Stomach (tissue), 9 donors: ENCODE measurements around the gene C6orf89. TPM values are rescaled to one million over a fixed set of nuclear protein-coding genes. Genes with fewer than 3 reads are reported as not detected.

Source experiments
- DNase-seq, 2 donors: peaks; one replicate each; pipeline versions ENCODE4 v3.0.0 to v3.0.0-alpha.2; 2013 to 2019
- H3K27ac ChIP-seq, 5 donors: fragments of 200-600 bp in 4 of 5; sonication (generic) in 4 of 5; one replicate each; pipeline ENCODE4 v1.5.1; 2013 to 2019; ENCODE audit warnings: mild to moderate bottlenecking in 1 of 5, moderate library complexity in 1 of 5
- H3K27me3 ChIP-seq, 3 donors: fragments of 200-600 bp; sonication (generic); one replicate each; pipeline ENCODE4 v1.5.1; 2017 to 2019; ENCODE audit warnings: mixed run types in 1 of 3
- H3K36me3 ChIP-seq, 4 donors: fragments of 200-600 bp; sonication (generic); 1 replicate in 3 of 4; 2 replicates in 1 of 4; pipeline ENCODE4 v1.5.1; 2016 to 2019
- H3K4me1 ChIP-seq, 4 donors: fragments of 200-600 bp; sonication (generic); one replicate each; pipeline ENCODE4 v1.5.1; 2016 to 2019
- H3K4me3 ChIP-seq, 4 donors: fragments of 200-600 bp; sonication (generic) in 3 of 4; one replicate each; pipeline ENCODE4 v1.5.1; 2016 to 2019; ENCODE audit warnings: mild to moderate bottlenecking in 1 of 4
- H3K9me3 ChIP-seq, 4 donors: fragments of 200-600 bp; sonication (generic); one replicate each; pipeline ENCODE4 v1.5.1; 2016 to 2019
- EP300 ChIP-seq: sonication (generic); formaldehyde crosslinking; IDR thresholded peaks from one replicate; pipeline ENCODE4 v1.6.1; 2017; ENCODE audit warnings: antibody characterized with exemption
- POLR2A ChIP-seq, 4 donors: fragments of 450-650 bp; IDR thresholded peaks; one replicate each; pipeline ENCODE4 v1.6.1; 2016; ENCODE audit warnings: antibody characterized with exemption in 4 of 4, control low read depth in 2 of 4, mild to moderate bottlenecking in 1 of 4, moderate library complexity in 1 of 4
- POLR2AphosphoS5 ChIP-seq, 3 donors: sonication (generic); formaldehyde crosslinking; IDR thresholded peaks; one replicate each; pipeline ENCODE4 v1.6.1; 2016; ENCODE audit warnings: antibody characterized with exemption in 3 of 3
- WGBS, 5 donors: extraction: QIAGEN DNeasy Blood & Tissue Kit in 3 of 5; methylation state at CpG; one replicate each; pipeline versions ENCODE4 v1.1.5 to v1.1.7; 2013 to 2018; 5-methylcytosine and 5-hydroxymethylcytosine counted together
- intact Hi-C: fragments of 100-400 bp; cut with DNase I; formaldehyde crosslinking; loops from one replicate; pipeline ENCODE4 v1.15.1; 2023; ENCODE audit warnings: low total_unique reads
- polyA plus RNA-seq, 3 donors: library from polyadenylated mRNA; stranded (reverse); fragments of 200-250 nt; gene quantifications; one replicate each; pipeline ENCODE4 v1.2.3, GENCODE V29; 2013
- total RNA-seq, 5 donors: library from RNA; depleted of rRNA; stranded (reverse); fragments of >200 nt; gene quantifications; one replicate each; pipeline versions ENCODE4 v1.1.0 to v1.2.3, GENCODE V29; 2014 to 2016
- TF ChIP-seq, protein P1 (sequence below), 7 experiments: fragments of 450-650 bp in 4 of 7; fragments of 200-600 bp in 3 of 7; sonication (generic) in 3 of 7; IDR thresholded peaks; one replicate each; pipeline ENCODE4 v1.5.1; 2016 to 2019; ENCODE audit warnings: antibody characterized with exemption in 7 of 7, control low read depth in 2 of 7, mild to moderate bottlenecking in 1 of 7
- donor health status: healthy with polysubstance abuse.
- donor health status: Bipolar disorder and iron deficiency.
- donor health status: healthy.

Gene C6orf89
- total and polyA plus RNA-seq, 8 donors = 7.0 to 47.2 (median 25.1) TPM

DNA sequence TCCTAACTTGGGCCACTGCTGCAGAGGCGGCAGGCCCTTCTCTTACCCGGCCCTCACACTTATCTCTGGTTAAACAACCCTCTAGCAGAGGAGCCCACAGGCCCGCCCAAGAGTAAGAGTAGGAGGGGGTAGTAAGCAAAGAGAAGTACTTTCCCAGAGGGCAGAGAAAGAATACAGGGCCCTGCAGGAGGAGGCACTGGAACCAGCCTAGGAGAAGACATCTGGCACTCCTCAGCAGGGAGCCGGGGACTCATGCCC is 90.2 kb downstream of the C6orf89 start:
- Histone ChIP-seq H3K27ac (no peak overlapping the region), H3K9me3 (no peaks in the 10 kb centered on the region), H3K4me1 (peaks cover 16 to 32% (median 23%) of the 10 kb centered on the region in 4 donors), H3K36me3 (peaks cover 76 to 96% (median 82%) of the 10 kb centered on the region in 4 donors), H3K27me3 (no peaks in the 10 kb centered on the region), H3K4me3 (no peak overlapping the region)
- WGBS, 5 donors = 61 to 92% (median 68%) methylated on average over 4 of the region's 4 CpGs
- DNase-seq = no peak
- no peak for TF ChIP-seq POLR2A (IDR thresholded peaks at IDR 0.05)
- no peak for TF ChIP-seq POLR2AphosphoS5 (IDR thresholded peaks at IDR 0.05)
- TF ChIP-seq, protein P1, sequence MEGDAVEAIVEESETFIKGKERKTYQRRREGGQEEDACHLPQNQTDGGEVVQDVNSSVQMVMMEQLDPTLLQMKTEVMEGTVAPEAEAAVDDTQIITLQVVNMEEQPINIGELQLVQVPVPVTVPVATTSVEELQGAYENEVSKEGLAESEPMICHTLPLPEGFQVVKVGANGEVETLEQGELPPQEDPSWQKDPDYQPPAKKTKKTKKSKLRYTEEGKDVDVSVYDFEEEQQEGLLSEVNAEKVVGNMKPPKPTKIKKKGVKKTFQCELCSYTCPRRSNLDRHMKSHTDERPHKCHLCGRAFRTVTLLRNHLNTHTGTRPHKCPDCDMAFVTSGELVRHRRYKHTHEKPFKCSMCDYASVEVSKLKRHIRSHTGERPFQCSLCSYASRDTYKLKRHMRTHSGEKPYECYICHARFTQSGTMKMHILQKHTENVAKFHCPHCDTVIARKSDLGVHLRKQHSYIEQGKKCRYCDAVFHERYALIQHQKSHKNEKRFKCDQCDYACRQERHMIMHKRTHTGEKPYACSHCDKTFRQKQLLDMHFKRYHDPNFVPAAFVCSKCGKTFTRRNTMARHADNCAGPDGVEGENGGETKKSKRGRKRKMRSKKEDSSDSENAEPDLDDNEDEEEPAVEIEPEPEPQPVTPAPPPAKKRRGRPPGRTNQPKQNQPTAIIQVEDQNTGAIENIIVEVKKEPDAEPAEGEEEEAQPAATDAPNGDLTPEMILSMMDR (IDR thresholded peaks at IDR 0.05) = no peak
- TF ChIP-seq EP300 = no peak
- intact Hi-C loops = no loop called here

DNA sequence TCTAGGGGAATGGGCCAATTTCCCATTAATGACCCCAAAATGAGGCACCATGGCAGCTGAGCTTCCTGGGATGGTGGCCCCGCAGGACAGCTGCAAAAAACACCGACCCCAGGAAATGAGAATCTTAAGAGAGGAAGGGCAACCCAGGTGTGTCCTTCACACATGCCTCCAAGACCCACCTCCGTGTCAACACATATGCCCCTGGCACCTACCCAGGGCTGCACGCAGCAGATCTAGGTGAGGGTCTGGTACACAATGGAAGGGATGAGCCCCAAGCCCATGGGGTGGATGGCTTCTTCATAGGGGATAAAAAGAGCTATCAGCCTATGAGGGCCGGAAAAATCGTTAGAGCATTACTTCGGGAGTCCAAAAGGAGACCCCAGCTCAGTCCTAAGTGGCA is 90.8 kb downstream of the C6orf89 start:
- H3K27me3 ChIP-seq = no peaks in the 10 kb centered on the region
- H3K4me3 ChIP-seq = no peak overlapping the region
- H3K36me3 ChIP-seq = peaks cover 71 to 96% (median 82%) of the 10 kb centered on the region in 4 donors
- H3K4me1 ChIP-seq = peaks cover 21 to 38% (median 29%) of the 10 kb centered on the region in 4 donors
- TF ChIP-seq POLR2A (IDR thresholded peaks at IDR 0.05) (no peak), POLR2AphosphoS5 (IDR thresholded peaks at IDR 0.05) (no peak), EP300 (no peak)
- TF ChIP-seq, protein P1 (IDR thresholded peaks at IDR 0.05) = no peak
- 88 to 97% (median 94%) methylated on average over 3 to 7 of the region's 7 CpGs for WGBS, 5 donors
- H3K27ac ChIP-seq = no peak overlapping the region
- no peak for DNase-seq
- H3K9me3 ChIP-seq = no peaks in the 10 kb centered on the region
- intact Hi-C loops = no loop called here

DNA sequence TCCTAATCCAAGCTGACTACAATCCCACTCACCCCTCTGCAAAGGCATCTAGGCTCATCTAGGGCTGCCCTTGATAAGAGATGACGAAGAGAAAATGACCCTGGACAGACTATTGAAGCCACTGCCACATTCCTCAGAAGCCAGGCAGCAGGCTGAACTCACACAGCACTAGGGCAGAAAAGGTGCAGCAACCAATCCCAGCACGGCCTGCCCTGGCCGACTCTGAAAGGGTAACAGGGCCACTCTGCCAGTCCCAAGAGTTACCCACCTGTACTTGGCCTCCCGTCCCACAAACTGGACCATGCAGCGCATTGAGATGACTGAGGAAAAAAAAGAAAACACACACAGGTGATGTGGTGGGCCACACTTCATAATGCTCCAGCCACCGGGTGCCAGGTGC is 91.2 kb downstream of the C6orf89 start:
- 93 to 96% (median 95%) methylated on average over 6 of the region's 6 CpGs for WGBS, 5 donors
- no peak overlapping the region for H3K27ac ChIP-seq

DNA sequence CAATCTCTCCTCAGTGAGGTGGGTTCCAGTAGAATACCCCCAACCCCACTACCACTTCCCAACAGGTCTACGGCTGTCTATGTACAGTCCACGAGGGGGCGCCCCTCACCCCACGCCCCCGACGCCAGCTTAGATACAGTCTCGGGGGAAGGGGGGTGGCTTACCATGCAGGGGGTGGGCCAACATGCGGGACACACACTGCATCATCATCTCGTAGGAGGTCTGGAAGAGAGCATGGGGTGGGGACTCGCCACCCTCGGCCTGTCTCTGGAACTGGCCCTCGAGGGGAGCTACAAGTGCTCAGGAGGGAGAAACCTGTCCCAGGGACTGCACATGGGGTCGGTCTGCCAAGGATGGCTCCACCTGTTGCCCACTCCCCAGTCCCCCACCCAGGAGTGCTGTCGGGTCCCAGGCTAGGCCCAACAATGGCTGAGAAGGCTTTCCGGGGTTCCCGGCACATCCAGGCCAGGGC is 91.8 kb downstream of the C6orf89 start:
- Histone ChIP-seq H3K27me3 (no peaks in the 10 kb centered on the region), H3K4me1 (peaks cover 22 to 48% (median 34%) of the 10 kb centered on the region in 4 donors), H3K27ac (no peak overlapping the region), H3K36me3 (peaks cover 61 to 91% (median 75%) of the 10 kb centered on the region in 4 donors), H3K9me3 (no peaks in the 10 kb centered on the region), H3K4me3 (no peak overlapping the region)
- TF ChIP-seq, protein P1 (IDR thresholded peaks at IDR 0.05) = no peak
- TF ChIP-seq POLR2AphosphoS5 (IDR thresholded peaks at IDR 0.05) (no peak), EP300 (no peak)
- intact Hi-C loops = no loop called here
- WGBS, 5 donors = 73 to 81% (median 79%) methylated on average over 12 to 16 of the region's 16 CpGs
- DNase-seq = no peak

More for the DNA sequence above, 91.2 kb downstream of the C6orf89 start:
- H3K4me3 ChIP-seq = no peak overlapping the region
- peaks cover 67 to 94% (median 79%) of the 10 kb centered on the region in 4 donors for H3K36me3 ChIP-seq
- H3K27me3 ChIP-seq = no peaks in the 10 kb centered on the region
- H3K4me1 ChIP-seq = peaks cover 21 to 42% (median 31%) of the 10 kb centered on the region in 4 donors
- no peaks in the 10 kb centered on the region for H3K9me3 ChIP-seq
- no peak for DNase-seq
- intact Hi-C loops = no loop called here
- TF ChIP-seq POLR2A (IDR thresholded peaks at IDR 0.05) (no peak), POLR2AphosphoS5 (IDR thresholded peaks at IDR 0.05) (no peak), EP300 (no peak)
- TF ChIP-seq, protein P1 (IDR thresholded peaks at IDR 0.05) = no peak

Other genes with a start within 250 kb of the C6orf89 start
- gene CDKN1A, start 207.2 kb upstream of the C6orf89 start, total RNA-seq = 100 to 1,000 TPM in 1 of 5 donors, 10 to 100 TPM in 4; 41.4 to 116 (median 47.3) TPM
- 100 to 1,000 TPM in 1 of 3 donors, 10 to 100 TPM in 2; 36.5 to 118 (median 75.5) TPM for gene CDKN1A, start 207.2 kb upstream of the C6orf89 start, polyA plus RNA-seq
- 1 to 10 TPM in 1 of 5 donors, under 1 TPM in 1, not detected in 3; 0.37 to 2.5 TPM for gene RAB44, start 188.1 kb upstream of the C6orf89 start, total RNA-seq
- under 1 TPM; 0.15 to 0.23 (median 0.19) TPM for gene RAB44, start 188.1 kb upstream of the C6orf89 start, polyA plus RNA-seq
- 10 to 100 TPM in 2 of 5 donors, 1 to 10 TPM in 2, not detected in 1; 1.2 to 15.9 (median 6.7) TPM for gene CPNE5, start 46.5 kb upstream of the C6orf89 start, total RNA-seq
- gene CPNE5, start 46.5 kb upstream of the C6orf89 start, polyA plus RNA-seq = 1 to 10 TPM; 1.5 to 2.4 (median 1.7) TPM
- 10 to 100 TPM in 2 of 5 donors, 1 to 10 TPM in 1, under 1 TPM in 1, not detected in 1; 0.87 to 19.6 (median 7.8) TPM for gene PPIL1, start 11.1 kb upstream of the C6orf89 start, total RNA-seq
- 10 to 100 TPM; 17.1 to 33.7 (median 18.4) TPM for gene PPIL1, start 11.1 kb upstream of the C6orf89 start, polyA plus RNA-seq
- 10 to 100 TPM in 2 of 5 donors, 1 to 10 TPM in 1, not detected in 2; 1.7 to 21.3 (median 10.4) TPM for gene PI16, start 68.8 kb downstream of the C6orf89 start, total RNA-seq
- 1 to 10 TPM; 1.2 to 4.3 (median 1.5) TPM for gene PI16, start 68.8 kb downstream of the C6orf89 start, polyA plus RNA-seq
- gene MTCH1, start 100.2 kb downstream of the C6orf89 start, total RNA-seq = 100 to 1,000 TPM; 123 to 202 (median 189) TPM
- 100 to 1,000 TPM; 110 to 172 (median 122) TPM for gene MTCH1, start 100.2 kb downstream of the C6orf89 start, polyA plus RNA-seq
- 10 to 100 TPM in 2 of 5 donors, 1 to 10 TPM in 3; 2.6 to 34.5 (median 7.3) TPM for gene FGD2, start 119.7 kb downstream of the C6orf89 start, total RNA-seq
- gene FGD2, start 119.7 kb downstream of the C6orf89 start, polyA plus RNA-seq = 1 to 10 TPM; 2.7 to 3.5 (median 3.1) TPM